Measurements from ENCODE around the gene MFAP1. TPM values are rescaled to one million over a fixed set of nuclear protein-coding genes. Genes with fewer than 3 reads are reported as not detected.
A peak's percentile ranks its signal among the peaks of the same experiment; 100 is the strongest.
"Not testable (repeated sequence)": the region's sequence is repeated elsewhere in the genome, so short reads cannot be mapped to it uniquely, and the experiment has no call there.

Gene MFAP1
- total RNA-seq, 4 donors from 2014 or later, result 20.4 to 24.5 (median 22.7) TPM

DNA sequence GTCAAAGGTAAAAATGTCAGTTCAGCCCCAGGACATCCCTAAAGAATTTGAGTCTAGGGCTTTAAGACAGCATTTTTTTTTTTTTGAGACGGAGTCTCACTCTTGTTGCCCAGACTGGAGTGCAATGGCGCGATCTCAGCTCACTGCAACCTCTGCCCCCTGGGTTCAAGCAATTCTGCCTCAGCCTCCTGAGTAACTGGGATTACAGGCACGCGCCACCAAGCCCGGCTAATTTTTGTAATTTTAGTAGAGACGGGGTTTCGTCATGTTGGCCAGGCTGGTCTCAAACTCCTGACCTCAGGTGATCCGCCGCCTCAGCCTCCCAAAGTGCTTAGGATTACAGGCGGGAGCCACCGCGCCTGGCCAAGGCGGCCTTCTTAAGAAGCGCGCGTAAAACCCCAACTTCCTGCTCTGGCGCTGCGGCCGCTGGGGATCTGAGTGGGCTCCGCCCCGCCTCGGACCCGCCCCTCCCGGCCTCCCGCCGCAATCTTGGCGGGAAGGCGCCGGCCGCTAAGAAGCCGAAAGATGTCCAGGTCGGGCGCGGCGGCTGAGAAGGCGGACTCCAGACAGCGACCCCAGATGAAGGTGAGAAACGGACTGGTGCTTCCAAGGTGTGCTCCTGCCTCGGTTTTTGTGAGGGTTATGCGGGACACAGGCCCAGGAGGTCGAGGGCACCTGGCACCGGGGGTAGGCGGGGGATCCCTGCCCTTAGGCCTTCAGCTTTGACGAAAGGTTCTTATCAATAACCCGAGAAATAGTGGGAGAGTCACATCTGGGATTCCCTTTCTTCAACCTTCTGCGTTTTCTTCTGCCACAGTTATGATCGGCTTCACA, 2.2 kb upstream of the MFAP1 start, which contains the start of gene WDR76:
WDR76 (plus strand) TSS at position 495 of the 834 bp plus-strand sequence; CDS start at position 526, 31 bp downstream.
- peak within 1 kb of the TSS; percentile 8 to 29 (median 22) for H3K27ac ChIP-seq
- H3K4me3 ChIP-seq (replicated peaks in 1 of 3), result peak within 1 kb of the TSS in 2 of 3 donors; percentile 32 to 38
- no peaks in the 10 kb centered on the region for H3K27me3 ChIP-seq
- intact Hi-C loops (cut with DNase I), result no loop called here
- H3K9me3 ChIP-seq, result no peaks in the 10 kb centered on the region
- H3K36me3 ChIP-seq, result no peaks in the 10 kb centered on the region
- peaks cover 16 to 29% of the 10 kb centered on the region in 2 donors for H3K4me1 ChIP-seq
- TF ChIP-seq, protein P1, sequence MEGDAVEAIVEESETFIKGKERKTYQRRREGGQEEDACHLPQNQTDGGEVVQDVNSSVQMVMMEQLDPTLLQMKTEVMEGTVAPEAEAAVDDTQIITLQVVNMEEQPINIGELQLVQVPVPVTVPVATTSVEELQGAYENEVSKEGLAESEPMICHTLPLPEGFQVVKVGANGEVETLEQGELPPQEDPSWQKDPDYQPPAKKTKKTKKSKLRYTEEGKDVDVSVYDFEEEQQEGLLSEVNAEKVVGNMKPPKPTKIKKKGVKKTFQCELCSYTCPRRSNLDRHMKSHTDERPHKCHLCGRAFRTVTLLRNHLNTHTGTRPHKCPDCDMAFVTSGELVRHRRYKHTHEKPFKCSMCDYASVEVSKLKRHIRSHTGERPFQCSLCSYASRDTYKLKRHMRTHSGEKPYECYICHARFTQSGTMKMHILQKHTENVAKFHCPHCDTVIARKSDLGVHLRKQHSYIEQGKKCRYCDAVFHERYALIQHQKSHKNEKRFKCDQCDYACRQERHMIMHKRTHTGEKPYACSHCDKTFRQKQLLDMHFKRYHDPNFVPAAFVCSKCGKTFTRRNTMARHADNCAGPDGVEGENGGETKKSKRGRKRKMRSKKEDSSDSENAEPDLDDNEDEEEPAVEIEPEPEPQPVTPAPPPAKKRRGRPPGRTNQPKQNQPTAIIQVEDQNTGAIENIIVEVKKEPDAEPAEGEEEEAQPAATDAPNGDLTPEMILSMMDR (IDR thresholded peaks at IDR 0.05), result no peak
- TF ChIP-seq POLR2A (IDR thresholded peaks at IDR 0.05), result peak in 1 of 2 donors; percentile 37
- DNase-seq, result peak; percentile 77 to 78
- WGBS, 2 donors, result 8 to 12% methylated on average over 33 to 42 of the region's 48 CpGs

DNA sequence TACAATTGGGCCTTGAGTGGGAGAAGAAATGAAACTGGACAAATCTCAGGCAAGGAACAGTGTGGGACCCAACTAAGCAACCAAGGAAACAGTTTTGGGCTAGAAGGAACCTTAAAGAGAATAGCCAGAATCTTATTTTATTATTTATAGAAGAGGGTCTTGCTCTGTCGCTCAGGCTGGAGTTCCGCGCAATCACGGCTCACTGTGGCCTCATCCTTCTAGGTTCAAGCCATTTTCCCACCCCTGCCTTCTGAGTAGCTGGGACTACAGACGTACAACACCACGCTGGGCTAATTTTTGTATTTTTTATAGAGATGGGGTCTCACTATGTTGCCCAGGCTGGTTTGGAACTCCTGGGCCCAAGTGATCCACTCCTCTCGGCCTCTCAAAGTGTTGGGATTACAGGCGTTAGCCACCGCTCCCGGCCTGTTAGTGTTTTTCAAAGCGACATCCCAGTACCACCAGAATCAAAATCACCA, 1.6 kb upstream of the MFAP1 start:
- Histone ChIP-seq H3K4me3 (replicated peaks in 1 of 3) (no peak overlapping the region), H3K36me3 (no peaks in the 10 kb centered on the region), H3K9me3 (no peaks in the 10 kb centered on the region), H3K27me3 (no peaks in the 10 kb centered on the region), H3K4me1 (peaks cover 16 to 29% of the 10 kb centered on the region in 2 donors), H3K27ac (peak overlapping the region in 2 of 3 donors; percentile 8 to 29)
- intact Hi-C loops (cut with DNase I), result no loop called here
- TF ChIP-seq, protein P1 (IDR thresholded peaks at IDR 0.05), result no peak
- no peak for TF ChIP-seq POLR2A (IDR thresholded peaks at IDR 0.05)
- DNase-seq, result no peak
- WGBS, 2 donors, result 95% methylated on average over 11 of the region's 11 CpGs

DNA sequence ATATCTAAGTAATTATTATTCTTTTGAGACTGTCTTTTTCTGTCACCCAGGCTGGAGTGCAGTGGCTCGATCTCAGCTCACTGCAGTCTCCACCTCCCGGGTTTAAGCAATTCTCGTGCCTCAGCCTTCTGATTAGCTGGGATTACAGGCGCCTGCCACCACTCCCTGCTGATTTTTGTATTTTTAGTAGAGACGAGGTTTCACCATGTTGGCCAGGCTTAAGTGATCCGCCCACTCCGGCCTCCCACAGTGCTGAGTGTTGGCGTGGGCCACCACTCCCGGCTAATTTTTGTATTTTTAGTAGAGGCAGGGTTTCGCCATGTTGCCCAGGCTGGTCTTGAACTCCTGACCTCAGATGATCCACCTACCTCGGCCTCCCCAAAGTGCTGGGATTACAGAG, 815 bp upstream of the MFAP1 start:
- DNase-seq; H3K9me3 ChIP-seq; H3K27ac ChIP-seq; H3K4me3 ChIP-seq (replicated peaks in 1 of 3); H3K27me3 ChIP-seq; intact Hi-C loops (cut with DNase I); H3K36me3 ChIP-seq: not testable (repeated sequence)
- H3K4me1 ChIP-seq, result peaks cover 16 to 29% of the 10 kb centered on the region in 2 donors
- 95 to 96% methylated on average over 11 of the region's 11 CpGs for WGBS, 2 donors

DNA sequence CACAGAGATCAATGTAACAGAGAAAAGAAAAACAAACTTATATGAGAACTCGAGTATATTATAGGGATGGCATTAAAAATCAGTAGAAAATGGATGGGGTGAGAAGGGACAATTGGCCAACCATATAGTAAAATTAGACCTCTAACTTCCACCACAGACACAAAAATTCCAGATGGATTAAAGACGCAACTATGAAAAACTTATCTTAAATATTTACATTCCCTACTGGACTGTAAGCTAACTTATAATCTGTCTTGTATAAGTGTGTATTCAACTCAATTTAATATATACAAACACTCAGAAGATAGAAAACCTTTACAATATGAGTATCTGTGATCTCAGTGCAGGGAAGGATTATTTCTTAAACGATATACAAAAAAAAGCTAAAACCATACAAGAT, 3.0 kb downstream of the MFAP1 start:
- TF ChIP-seq POLR2A (IDR thresholded peaks at IDR 0.05), result no peak
- TF ChIP-seq, protein P1 (IDR thresholded peaks at IDR 0.05), result no peak
- Histone ChIP-seq H3K36me3 (peaks cover 5 to 6% of the 10 kb centered on the region in 2 donors), H3K27ac (no peak overlapping the region), H3K9me3 (no peaks in the 10 kb centered on the region), H3K27me3 (no peaks in the 10 kb centered on the region), H3K4me1 (peaks cover 11 to 22% of the 10 kb centered on the region in 2 donors), H3K4me3 (replicated peaks in 1 of 3) (no peak overlapping the region)
- WGBS, 2 donors, result 86 to 87% methylated on average over 3 of the region's 3 CpGs
- intact Hi-C loops (cut with DNase I), result no loop called here
- no peak for DNase-seq

DNA sequence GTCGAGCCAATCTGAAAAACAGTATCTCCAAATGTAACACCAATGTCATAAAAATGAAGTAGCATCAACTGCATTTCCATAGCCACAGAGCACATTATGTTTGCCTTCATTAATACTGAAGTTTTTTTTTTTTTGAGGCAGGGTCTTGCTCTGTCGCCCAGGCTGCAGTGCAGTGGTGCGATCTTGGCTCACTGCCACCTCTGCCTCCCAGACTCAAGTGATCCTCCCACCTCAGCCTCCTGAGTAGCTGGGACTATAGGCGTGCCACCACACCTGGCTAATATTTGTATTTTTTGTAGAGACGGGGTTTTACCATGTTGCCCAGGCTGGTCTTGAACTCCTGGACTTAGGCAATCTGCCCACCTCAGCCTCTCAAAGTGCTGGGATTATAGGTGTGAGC, 9.4 kb downstream of the MFAP1 start:
- H3K4me1 ChIP-seq; H3K27me3 ChIP-seq; H3K27ac ChIP-seq; H3K4me3 ChIP-seq (replicated peaks in 1 of 3); intact Hi-C loops (cut with DNase I); DNase-seq; H3K9me3 ChIP-seq: not testable (repeated sequence)
- WGBS, 2 donors, result 95 to 96% methylated on average over 5 of the region's 5 CpGs
- H3K36me3 ChIP-seq, result peaks cover 50 to 57% of the 10 kb centered on the region in 2 donors

Data from thyroid gland (tissue), 4 donors.